Right lung (tissue), 5 donors: ENCODE measurements around the gene RAC3. TPM values are rescaled to one million over a fixed set of nuclear protein-coding genes. Genes with fewer than 3 reads are reported as not detected.

Source experiments
- DNase-seq, 2 donors: peaks; one replicate each; pipeline ENCODE4 v3.0.0-alpha.2; 2013
- polyA plus RNA-seq, 5 donors: library from polyadenylated mRNA; unstranded; fragments of 120-200 nt; gene quantifications; one replicate each; pipeline versions ENCODE4 v1.2.1 to v1.2.3, GENCODE V29; 2013; ENCODE audit warnings: inconsistent platforms in 1 of 5, low replicate concordance in 1 of 5; ENCODE audit not compliant: insufficient read length in 5 of 5, insufficient read depth in 1 of 5

RAC3 gene
- polyA plus RNA-seq, 5 donors: 11.6 to 26.2 (median 16.2) TPM

DNA sequence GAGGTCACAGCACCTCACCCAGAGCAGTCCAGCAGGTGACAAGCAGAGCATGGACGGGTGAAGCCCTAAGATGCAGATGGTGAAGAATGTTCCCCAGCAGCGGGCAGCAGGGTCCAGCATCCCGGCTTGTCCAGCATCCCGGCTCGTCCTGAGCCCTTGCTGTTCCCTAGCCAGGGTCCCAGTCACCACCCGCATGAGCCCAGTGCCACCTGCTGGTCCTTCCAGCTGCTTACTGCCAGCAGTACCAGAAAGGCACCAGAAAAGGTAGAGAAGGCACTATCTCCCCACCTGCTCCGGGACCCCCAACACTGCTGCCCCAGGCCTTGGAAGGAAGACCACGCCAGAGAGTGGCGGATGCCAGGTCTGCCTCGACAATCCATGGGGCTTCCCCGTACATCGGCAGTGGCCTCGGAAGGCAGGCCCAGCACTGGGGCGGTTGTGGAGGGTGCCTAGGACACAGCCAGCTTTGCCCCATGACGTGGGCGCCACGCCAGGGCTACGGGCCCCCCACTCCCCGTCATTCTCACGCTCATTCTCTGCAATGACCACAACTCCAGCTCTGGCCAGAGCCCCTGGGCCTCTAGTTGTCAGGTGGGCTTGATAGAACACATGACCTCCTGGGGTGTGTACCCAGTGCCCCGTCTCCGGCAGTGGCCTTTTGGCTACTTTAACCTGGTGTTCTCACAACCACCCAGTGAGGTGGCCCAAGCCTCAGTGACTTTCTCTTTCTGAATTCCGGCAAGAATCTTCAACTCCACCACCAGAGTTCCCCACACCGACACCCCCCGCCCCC is 10.2 kb upstream of the RAC3 start:
- DNase-seq: peak in 1 of 2 donors; percentile 50

DNA sequence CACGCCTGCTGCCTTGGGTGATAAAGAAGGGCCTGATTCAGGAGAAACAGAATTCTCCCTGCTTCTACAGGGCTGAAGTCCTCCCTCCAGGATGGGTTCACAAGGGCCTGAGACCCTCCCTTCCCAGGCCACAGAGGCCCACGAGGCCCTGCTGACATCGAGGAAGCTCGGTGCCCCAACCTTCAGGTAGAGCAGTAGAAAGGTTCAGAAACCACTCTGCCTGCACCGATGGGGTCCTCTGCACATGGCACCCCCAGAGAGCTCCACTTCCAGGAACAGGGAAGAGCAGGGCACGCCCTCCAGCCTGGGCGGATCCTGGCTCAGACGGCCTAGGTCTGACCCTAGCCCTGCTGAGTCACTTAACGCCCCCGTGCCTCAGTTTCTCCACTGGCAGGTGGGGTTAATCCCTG is 9.6 kb upstream of the RAC3 start:
- no peak for DNase-seq

DNA sequence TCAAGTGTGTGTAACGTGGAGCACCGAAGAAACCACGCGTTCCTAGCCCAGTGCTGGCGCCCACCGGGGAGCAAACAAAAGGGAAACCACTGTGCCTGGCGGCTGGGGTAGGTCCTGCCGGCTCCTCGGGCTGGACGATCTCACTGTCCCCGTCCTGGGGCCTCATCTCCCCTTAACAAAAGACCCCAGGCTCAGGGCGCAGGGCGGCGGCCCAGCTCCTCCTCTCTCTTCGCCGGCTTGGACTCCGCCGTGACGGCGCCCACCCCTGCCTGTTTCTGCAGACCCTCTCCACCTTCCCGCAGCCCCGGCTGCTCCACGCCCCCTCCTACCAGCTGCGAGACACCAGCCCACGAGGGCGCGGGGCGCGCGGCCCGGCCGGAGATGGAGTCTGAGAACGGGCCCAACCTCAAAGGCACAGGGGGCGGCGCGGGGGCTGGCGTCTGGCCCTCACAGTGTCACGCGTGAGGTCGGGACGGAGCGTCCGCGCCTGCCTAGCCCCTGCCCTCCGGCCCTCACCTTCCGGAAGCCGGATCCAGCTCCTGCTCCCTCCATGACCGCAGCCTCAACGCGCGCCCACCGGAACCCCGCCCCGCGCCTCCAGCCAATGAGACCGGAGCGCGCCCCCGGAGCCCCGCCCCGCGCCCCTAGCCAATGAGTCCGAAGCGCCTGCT is 9.0 kb upstream of the RAC3 start, which contains the start of gene CENPX:
CENPX (minus strand) TSS at position 569 of the 671 bp plus-strand sequence; CDS start at position 552, 17 bp downstream.
- no peak for DNase-seq

DNA sequence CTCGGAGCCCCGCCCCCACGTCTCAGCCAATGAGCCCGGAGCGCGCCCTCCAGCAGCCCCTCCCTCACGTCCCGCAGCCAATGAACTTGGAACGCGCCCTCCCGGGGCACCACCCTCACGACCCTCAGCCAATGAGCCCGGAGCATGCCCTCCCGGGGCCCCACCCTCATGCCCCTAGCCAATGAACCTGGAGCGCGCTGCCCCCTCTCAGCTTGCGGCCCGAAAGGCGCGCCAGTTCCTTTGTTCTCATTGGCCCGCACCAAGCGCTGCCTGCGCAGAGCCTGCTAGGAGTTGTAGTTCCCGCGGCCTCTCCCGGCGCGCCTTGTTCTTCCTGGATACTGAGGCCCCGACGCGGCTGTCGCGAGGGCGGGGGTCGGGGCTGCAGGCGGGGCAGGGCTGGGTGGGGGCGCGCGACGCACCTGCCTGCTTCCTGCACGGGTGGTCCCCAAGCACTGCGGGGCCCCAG is 8.5 kb upstream of the RAC3 start, which contains the start of gene LRRC45:
LRRC45 (plus strand) TSS at position 325 of the 466 bp plus-strand sequence. CDS start 339 bp downstream, outside the sequence.
- DNase-seq: peak; percentile 99

DNA sequence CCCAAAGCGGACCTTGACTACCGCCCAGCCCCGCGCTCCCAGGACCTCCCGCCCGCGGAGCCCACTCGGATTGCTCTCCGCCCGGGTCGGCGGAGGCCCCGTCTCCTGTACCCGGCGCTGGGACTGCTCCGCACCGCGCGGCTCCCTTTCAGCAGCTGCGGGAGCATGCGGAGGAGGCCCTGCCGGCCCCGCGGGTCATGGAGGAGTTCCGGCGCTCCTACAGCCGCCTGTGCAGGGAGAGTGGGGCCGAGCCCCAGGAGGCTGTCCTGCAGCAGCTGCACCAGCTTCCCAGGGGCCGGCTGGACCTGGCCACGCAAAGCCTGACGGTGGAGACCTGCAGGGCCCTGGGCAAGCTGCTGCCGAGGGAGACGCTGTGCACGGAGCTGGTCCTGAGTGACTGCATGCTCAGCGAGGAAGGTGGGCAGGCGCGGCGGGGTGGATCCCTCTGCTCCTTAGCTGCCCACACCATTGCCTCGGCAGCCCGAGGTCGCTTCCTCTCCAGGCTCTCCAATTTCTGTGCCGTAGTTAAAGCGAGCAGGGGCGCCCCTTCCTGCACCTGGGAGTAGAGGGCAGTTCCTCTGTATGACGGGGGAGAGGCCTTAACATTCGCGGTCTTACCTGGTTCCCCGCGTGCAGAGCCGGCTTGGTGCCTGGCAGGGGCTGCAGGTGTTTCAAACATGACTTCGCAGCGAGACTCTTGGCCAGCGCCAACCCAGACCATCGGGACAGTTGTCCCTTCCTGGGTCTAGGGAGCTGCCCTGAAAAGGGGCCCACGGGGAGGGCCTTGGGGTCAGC is 7.8 kb upstream of the RAC3 start:
- DNase-seq: no peak

DNA sequence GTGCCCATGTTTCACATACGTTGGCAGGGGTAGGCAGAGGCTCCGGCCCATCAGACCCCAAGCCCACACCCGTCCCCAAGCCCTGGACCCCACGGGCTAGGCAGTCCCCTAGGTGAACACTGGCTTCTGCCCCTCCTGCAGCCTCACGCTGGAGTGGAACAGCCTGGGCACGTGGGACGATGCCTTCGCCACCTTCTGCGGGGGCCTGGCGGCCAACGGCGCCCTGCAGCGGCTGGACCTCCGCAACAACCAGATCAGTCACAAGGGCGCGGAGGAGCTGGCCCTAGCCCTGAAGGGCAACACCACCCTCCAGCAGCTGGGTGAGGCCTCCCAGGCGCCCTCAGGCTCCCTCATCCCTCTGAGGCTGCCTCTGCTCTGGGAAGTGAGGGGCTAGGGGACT is 6.6 kb upstream of the RAC3 start:
- DNase-seq: no peak

DNA sequence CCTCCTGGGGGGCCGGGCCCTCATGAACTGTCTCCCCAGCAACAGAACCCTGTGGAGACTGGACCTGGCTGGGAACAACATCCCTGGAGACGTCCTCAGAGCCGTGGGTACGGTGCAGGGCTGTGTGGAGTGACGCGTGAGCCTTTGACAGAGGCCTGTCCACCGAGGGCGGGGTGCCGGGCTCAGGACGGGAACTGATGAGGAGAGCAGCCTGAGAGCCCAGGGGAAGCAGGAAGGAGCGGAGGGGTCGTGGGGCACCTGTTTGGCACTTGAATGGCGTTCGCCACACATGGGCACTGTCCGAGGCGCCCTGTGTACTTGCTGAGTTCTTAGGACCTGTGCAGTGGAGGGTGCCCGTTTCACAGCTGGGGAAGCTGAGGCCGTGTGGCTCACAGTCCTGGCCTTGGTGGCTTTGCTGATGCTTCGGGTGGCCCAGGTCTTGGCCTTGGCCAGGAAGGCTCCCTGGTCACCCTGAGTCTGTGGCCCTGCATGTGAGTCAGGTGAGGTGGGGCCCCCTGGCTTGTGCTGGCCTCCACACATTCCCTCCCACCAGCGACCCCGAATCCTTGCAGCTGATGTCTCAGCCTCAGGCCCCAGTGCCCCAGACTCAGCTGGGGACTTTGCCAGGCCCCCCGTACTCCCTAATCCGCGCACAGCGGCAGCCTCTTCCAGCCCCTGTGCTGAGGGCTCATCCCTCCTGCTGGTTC is 5.9 kb upstream of the RAC3 start:
- DNase-seq: no peak

DNA sequence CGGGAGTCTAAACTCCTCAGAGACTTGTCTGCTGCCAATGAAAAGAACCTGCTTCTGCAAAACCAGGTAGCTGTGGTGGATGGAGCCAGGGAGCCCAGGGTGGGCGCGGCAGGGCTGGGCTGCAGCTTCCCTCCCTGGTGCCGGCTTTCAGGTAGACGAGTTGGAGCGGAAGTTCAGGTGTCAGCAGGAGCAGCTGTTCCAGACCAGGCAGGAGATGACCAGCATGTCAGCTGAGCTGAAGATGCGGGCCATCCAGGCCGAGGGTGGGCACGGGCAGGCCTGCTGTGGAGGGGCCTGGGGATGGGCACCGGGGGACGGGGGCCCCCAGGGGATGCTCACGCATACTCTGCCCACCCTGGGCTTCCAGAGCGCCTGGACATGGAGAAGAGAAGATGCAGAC is 3.2 kb upstream of the RAC3 start:
- no peak for DNase-seq

DNA sequence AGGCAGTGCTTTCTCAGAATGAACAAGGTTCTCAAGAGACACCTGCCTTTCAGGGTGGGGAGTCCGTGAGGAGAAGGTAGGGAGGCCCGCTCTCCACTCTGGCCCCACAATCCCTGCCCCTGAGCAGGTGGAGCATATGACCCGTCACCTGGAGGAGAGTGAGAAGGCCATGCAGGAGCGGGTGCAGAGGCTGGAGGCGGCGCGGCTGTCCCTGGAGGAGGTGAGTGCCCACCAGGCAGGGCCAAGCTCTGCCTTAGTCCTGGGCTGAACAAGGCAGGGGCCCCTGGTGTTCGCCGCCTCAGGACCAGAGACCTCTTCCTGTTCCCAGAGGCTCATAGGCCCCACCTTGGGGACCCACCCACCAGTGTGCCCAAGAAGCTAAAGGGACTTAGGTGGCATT is 2.5 kb upstream of the RAC3 start:
- no peak for DNase-seq

DNA sequence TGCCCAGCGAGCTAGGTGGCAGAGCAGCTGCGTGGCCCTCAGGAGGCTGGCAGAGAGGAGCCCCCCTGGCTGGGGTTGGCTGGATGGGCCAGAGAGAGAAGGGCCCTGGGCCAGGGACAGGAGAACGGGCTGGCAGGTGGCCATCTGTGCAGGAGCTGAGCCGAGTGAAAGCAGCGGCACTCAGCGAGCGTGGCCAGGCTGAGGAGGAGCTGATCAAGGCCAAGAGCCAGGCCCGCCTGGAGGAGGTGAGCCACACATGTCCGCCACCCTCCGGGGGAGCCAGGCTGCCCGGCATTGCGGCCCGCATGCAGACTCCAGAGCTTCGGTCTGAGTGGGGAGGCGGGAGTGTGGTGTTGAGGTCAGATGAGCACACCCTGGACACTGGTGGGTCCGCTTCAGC is 2.1 kb upstream of the RAC3 start:
- DNase-seq: no peak

DNA sequence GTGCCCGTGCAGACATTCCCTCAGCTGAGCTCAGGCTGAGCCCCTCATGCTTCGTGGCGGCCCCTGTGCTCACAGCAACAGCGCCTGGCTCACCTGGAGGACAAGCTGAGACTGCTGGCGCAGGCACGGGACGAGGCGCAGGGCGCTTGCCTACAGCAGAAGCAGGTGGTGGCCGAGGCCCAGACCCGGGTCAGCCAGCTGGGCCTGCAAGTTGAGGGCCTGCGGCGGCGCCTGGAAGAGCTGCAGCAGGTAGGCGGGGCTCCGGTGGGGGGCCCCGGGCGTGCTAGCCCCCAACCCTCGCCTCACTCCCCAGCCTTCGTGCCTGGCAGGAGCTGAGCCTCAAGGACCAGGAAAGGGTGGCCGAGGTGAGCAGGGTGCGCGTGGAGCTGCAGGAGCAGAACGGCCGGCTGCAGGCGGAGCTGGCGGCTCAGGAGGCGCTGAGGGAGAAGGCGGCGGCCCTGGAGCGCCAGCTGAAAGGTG is 1.4 kb upstream of the RAC3 start:
- DNase-seq: no peak

DNA sequence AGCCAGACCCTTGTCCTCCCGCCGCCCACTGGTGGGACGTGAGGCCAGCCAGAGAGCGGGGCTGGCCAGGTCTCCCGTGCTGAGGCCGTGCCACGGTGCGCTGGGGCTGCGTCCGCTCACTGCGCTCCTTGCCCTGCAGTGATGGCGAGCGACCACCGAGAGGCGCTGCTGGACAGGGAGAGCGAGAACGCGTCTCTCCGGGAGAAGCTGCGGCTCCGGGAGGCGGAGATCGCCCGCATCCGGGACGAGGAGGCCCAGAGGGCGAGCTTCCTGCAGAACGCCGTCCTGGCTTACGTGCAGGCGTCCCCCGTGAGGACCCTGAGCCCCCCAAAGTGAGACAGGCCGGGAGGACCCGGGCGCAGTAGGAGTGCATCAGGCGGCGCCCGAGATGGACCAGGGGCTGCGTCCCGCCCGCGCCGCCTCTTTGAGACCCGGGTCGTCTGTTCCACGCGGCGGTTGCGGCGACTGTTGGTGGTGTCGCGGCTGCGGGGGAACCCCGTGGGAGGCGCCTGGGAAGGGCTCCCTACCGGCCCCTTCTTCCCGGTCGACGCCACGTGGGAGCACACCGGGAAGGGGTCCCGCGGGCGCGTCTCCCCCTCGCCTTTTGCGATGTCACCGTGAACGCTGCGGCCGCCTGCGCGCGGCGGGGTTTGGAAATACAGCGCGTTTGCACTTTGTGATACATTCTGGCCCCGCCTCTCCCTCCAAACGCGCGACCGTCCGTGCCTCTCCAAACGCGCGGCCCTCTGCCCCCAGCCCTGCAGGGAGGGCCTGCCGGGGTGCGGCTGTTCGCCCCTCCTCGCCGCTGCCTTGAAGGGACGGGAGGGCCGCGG is 792 bp upstream of the RAC3 start:
- DNase-seq: peak in 1 of 2 donors; percentile 73

DNA sequence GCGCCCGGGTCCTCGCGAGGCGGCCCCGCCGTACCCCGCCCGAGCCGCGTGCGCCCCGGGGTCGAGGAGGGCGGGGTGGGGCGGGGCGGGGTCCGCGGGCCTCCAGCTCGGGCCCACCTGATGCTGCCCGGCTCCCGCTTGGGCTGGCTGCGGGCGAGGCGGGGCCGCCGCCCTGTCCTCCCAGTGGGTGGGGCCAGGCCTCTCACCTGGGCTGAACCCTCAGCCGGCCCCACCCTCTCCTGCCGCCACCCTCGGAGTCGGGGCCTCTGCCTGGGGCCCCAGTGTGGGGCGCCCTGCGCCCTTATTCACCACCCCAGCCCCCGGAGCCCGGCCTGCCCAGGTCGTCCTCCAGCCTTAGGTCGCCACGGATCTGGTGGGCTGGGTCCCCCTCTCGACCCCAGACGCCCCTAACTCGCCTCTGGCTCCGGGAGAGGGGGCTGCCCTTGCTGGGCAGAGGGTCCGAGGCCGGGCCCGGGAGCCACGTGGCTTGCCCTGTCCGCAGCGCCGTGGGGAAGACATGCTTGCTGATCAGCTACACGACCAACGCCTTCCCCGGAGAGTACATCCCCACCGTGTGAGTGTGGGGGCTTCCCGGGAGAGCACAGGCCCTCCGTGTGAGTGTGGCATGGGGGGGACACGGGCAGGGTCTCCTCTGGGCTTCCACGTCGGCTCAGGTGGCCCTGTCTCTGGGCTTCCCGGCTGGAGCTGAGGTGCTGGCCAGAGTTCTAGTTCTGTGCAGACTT is 578 bp downstream of the RAC3 start:
- no peak for DNase-seq

DNA sequence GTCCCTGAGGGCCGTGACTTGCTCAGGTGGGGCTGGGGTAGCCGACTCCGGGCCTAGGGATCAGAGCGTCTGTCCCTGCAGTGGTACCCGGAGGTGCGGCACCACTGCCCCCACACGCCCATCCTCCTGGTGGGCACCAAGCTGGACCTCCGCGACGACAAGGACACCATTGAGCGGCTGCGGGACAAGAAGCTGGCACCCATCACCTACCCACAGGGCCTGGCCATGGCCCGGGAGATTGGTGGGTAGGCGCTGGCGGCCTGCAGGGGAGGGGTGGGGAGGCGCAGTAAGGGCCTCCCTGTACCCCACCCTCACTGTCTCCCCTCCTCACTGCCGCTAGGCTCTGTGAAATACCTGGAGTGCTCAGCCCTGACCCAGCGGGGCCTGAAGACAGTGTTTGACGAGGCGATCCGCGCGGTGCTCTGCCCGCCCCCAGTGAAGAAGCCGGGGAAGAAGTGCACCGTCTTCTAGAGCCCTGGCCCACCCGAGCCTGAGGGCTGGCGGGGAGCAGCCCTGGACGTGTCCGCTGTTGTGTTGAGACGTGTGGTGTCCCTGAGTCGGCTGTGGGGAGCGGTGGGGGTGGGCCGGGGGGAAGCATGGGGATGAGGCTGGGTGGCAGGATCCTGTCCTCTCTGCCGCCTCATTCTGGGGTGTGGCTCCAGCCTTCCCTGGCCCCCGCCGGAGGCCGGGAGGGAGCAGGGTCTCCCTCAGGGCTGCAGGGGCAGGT is 2.0 kb downstream of the RAC3 start:
- DNase-seq: no peak

DNA sequence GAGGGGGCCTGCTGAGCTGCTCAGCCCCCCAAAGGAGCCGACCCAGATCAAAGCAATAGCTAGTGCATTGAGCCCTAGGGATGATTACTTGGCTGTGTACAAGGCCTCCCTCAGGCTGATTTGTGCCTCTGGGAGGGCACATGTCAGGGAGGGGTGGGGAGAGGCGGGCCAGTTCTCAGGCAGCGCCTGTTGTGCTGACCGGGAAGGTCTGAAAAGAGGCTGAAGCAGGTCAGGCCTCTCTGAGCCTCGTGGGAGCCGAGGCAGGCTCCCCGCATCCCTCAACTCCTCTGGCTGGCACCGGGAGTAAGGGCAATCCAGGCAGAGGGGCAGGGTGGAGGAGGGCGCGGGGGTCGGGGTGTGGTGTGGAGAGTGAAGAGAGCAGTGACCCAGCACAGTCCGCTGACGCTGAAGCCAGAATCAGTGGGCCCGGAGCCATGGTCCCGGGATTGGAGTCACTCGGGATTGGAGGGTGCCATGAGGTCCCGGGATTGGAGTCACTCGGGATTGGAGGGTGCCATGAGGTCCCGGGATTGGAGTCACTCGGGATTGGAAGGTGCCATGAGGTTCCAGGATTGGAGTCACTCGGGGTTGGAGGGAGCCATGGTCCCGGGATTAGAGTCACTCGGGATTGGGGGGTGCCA is 3.0 kb downstream of the RAC3 start:
- DNase-seq: no peak

DNA sequence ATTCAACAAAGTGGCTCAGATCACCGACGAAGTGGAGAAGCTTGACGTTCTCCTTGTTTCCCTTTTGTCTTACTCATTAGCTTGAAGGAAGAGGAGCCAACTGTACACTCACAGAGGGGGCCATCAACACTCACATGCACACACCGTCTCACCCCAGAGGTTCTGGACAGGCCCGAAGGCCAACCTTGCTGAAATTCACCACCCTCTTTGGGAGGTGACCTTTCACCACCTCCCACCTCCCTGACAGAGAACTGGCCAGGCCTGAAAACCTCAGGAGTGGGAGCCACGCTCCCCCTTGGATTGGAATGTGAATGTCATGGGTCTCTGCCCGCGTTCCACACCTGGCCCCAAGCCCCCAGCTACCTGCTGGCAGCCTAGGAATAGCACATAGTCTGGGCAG is 4.0 kb downstream of the RAC3 start:
- DNase-seq: no peak

DNA sequence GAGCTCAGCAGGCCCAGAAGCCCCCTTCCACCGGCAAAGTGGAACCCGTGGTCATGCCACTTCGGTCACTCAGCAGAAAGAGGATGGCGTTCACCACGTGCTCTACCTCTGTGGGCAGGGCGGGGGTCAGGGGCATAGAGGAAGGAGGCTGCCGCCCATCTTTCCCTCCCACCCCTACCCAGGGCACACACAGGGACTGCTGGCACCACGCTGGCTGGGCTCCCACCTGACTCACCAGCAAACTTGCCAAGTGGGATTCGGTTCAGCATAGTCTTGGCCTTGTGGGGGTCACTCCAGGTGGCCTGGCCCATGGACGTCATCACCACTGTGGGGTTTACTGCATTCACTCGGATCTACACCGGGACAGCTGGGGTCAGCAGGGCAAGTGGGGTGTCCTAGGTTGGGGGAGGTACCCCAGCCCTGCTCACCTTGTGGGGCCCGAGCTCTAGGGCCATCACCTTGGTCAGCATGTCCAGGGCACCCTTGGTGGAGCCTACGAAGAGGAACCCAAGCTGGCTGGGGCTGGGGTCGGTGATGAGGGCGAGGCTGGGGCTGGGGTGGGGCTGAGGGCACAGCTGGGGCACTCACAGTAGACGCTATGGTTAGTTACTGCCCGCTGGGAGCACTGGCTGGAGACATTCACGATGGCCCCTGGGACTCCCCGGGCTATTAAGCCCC is 4.6 kb downstream of the RAC3 start:
- no peak for DNase-seq

DNA sequence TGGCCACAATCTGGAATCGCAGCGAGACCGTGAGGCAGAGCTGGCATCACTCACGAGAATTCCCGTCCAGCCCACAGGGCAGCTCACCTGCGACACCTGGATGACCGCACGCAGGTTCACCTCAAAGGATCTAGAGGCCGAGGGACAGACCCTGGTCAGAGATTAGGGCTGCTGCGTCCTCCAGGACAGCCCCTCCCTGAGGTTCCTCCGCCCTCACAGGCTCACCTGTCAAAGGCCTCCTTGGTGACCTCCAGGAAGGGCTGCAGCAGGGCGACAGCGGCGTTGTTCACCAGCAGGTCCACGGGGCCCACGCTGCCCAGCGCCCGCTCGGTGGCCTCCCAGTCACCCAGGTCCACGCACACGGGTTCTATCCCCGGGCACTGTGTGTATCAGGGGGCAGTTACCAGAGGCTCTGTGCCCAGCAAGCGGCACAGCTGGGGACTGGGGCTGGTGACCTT is 5.2 kb downstream of the RAC3 start:
- no peak for DNase-seq
